NOMO-1 treated with DMSO at 0.1 percent for 48 hours (cell line): ENCODE measurements around the gene TXNDC12.
"Not testable (repeated sequence)": the region's sequence is repeated elsewhere in the genome, so short reads cannot be mapped to it uniquely, and the experiment has no call there.

Experiments
- DNase-seq: peaks from one replicate; lab custom pipeline; 2025; ENCODE audit not compliant: unreplicated experiment; lab: John Stamatoyannopoulos, UW

TXNDC12 gene

GRCh38 chr1:52055066-52055865, at the start of gene TXNDC12:
Gene TXNDC12 (minus strand): TSS chr1:52055191. CDS start chr1:52055096, 95 bp downstream.
- DNase-seq: peak; percentile 90

- DNase-seq: no peak
These were observed 47.5 kb upstream of the TXNDC12 start for GRCh38 chr1:52102336-52103013.

- DNase-seq: no peak
These were observed 43.3 kb upstream of the TXNDC12 start for GRCh38 chr1:52098139-52098871.

- peak; percentile 33 for DNase-seq
These were observed 41.2 kb upstream of the TXNDC12 start for GRCh38 chr1:52096216-52096615.

GRCh38 chr1:52094300-52094699, 39.3 kb upstream of the TXNDC12 start:
- not testable (repeated sequence) for DNase-seq

- DNase-seq: not testable (repeated sequence)
These were observed 32.9 kb upstream of the TXNDC12 start for GRCh38 chr1:52087892-52088291.

- DNase-seq: no peak
These were observed 25.0 kb upstream of the TXNDC12 start for GRCh38 chr1:52080014-52080415.

GRCh38 chr1:52077277-52077676, 22.3 kb upstream of the TXNDC12 start:
- DNase-seq: not testable (repeated sequence)

- DNase-seq: no peak
These were observed 17.3 kb upstream of the TXNDC12 start for GRCh38 chr1:52072291-52072690.

GRCh38 chr1:52070704-52071103, 15.7 kb upstream of the TXNDC12 start:
- DNase-seq: no peak

GRCh38 chr1:52063192-52063591, 8.2 kb upstream of the TXNDC12 start:
- DNase-seq: no peak

GRCh38 chr1:52060822-52061221, 5.8 kb upstream of the TXNDC12 start:
- DNase-seq: no peak

GRCh38 chr1:52059888-52060287, 4.9 kb upstream of the TXNDC12 start:
- no peak for DNase-seq

- no peak for DNase-seq
These were observed 4.3 kb upstream of the TXNDC12 start for GRCh38 chr1:52059321-52059720.

- peak; percentile 18 for DNase-seq
These were observed 3.0 kb upstream of the TXNDC12 start for GRCh38 chr1:52057876-52058415.

- no peak for DNase-seq
These were observed 2.3 kb upstream of the TXNDC12 start for GRCh38 chr1:52057255-52057654.

- DNase-seq: no peak
These were observed 1.9 kb upstream of the TXNDC12 start for GRCh38 chr1:52056937-52057231.

GRCh38 chr1:52056163-52056936, 1.4 kb upstream of the TXNDC12 start, which contains the start of gene BTF3L4:
Gene BTF3L4 (plus strand): TSS chr1:52056295. CDS start chr1:52059848, 3,553 bp downstream.
- DNase-seq: peak; percentile 96

- DNase-seq: no peak
These were observed 823 bp upstream of the TXNDC12 start for GRCh38 chr1:52055866-52056162.

- no peak for DNase-seq
These were observed 410 bp downstream of the TXNDC12 start for GRCh38 chr1:52054496-52055065.

GRCh38 chr1:52053862-52054261, 1.1 kb downstream of the TXNDC12 start:
- DNase-seq: no peak
